Muscle of arm (tissue), 12 donors: Measurements from ENCODE around the gene BAIAP2L2. TPM values are rescaled to one million over a fixed set of nuclear protein-coding genes. Genes with fewer than 3 reads are reported as not detected.
"Not testable (repeated sequence)": the region's sequence is repeated elsewhere in the genome, so short reads cannot be mapped to it uniquely, and the experiment has no call there.

Experiments used
- DNase-seq: peaks from one replicate; pipeline ENCODE4 v3.0.0-alpha.2; 2013
- polyA plus RNA-seq, 12 donors: library from polyadenylated mRNA; unstranded; fragments of 120-200 nt; gene quantifications; one replicate each; pipeline ENCODE4 v1.2.1, GENCODE V29; 2013; ENCODE audit not compliant: insufficient read length in 12 of 12

Gene BAIAP2L2
- polyA plus RNA-seq, 12 donors, result 0.52 to 17.0 (median 1.1) TPM; not detected in 1

DNA sequence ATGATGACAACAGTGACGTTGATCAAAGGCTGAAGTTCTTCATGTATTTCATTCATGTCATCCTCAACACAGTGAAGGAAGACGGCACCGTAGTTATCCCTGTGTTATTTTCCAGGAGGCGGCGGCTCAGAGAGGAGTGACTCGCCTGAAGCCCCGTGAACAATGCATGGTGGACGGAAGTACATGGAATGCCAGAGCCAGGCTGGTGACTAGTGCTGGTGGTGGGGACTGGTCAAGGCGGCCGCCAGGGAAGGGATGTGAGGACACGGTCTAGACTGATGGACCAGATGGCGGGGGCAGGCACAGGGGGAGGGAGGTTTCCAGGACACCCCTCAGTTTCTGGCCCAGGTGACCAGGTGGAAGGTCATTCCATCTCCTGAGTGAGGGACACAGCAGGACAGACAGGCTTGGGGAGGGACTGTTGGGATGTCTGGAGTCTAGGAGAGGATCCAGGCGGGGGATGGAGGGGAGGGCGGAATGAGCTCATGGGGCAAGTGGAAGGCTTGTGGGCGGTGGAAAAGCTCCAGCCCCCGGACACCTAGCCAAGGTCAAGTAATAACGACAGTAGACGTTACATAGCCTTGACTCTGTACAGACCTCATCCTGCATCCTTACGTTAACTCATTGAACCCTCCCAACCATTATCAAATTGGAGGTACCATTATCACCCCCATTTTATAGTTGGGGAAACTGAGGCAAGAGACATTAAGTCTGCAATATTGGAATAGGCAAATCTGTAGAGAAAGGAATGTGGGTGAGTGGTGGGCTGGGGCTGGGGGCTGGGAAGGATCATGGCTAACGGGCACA lies 69.3 kb downstream of the BAIAP2L2 start:
- no peak for DNase-seq

DNA sequence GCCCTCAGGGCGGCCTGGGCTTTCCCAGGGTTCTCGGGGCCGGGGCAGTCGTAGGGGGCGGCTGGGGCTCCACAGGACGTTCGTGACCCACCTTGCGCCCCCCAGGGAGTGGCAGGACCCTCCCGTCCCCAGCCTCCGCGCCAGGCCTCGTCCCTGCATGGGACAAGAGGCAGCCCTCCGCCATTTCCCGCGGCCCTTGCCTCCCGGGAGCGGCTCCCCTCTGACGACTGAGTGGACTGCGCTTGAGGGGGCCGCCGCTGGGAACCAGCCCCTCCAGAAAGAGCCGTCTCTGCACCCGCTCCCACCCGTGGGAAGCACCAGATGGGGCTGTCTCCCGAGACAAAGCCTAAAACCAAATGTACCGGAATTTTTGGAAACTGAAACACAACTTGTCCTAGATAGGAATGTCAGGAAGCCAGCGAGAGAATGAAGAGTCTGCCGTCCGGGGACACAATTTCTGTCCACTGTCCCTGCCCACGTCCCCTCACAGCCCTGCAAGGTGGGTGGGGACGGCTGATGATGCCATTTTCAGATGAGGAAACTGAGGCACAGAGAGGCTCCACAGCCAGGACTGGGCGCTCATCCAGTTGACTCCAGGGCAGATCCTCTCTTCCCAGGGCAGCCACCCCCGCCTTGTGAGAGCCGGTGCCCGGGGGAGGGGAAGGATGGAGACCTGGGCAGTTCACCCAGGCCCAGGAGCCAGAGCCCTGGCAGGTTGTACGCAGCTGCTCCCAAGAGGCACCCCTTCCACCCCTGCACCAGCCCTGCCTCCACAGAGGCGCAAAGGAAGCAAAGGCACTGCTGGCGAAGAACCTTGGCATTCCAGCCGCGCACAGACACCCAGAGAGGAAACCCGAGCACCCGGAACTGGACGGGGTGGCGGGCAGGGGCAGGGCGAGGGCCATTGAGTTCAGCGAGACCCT lies 71.3 kb downstream of the BAIAP2L2 start:
- DNase-seq, result no peak

DNA sequence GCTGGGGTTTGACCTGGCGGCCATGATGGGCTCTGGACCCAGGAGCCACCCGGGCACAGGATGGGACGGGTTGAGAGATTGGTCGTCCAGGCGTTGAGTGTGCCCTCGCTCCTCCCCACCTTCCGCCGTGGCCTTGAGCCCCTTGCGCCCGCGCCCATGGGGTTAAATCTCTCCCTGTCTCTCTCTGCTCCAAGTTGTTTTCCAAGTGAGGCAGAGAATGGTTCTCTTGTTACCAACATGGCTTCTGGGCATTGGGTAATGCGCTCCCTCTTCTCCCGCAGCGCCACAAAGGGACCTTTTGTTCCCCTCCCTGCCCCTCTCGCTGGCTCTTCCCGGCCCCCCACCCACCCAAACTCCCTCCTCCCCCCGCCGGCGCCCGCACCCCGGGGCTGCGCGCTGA lies 72.1 kb downstream of the BAIAP2L2 start:
- no peak for DNase-seq

DNA sequence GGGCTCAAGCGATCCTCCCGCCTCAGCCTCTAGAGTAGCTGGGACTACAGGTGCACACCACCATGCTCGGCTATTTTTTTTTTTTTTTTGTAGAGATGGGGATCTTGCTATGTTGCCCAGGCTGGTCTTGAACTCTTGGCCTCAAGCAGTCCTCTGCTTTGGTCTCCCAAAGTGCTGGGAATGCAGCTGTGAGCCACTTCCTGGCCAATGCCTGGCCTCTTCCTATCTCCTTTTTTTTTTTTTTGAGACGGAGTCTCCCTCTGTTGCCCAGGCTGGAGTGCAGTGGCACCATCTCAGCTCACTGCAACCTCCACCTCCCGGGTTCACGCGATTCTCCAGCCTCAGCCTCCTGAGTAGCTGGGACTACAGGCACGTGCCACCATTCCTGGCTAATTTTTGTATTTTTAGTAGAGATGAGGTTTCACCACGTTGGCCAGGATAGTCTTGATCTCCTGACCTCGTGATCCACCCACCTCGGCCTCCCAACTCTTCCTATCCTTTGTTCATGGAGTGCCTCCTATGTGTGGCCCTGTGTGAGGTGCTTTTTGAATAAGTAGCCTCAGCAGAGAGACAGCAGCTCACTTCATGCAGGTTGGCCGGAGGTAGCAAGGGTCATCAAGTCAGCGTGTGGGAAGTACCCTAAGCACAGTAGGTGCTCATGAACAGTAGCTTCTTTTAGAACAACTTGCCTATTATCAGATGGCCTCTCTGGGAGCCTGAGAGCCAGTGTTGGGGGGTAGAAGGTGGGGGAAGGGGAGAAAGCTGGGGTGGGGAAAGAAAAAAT lies 72.9 kb downstream of the BAIAP2L2 start:
- not testable (repeated sequence) for DNase-seq

DNA sequence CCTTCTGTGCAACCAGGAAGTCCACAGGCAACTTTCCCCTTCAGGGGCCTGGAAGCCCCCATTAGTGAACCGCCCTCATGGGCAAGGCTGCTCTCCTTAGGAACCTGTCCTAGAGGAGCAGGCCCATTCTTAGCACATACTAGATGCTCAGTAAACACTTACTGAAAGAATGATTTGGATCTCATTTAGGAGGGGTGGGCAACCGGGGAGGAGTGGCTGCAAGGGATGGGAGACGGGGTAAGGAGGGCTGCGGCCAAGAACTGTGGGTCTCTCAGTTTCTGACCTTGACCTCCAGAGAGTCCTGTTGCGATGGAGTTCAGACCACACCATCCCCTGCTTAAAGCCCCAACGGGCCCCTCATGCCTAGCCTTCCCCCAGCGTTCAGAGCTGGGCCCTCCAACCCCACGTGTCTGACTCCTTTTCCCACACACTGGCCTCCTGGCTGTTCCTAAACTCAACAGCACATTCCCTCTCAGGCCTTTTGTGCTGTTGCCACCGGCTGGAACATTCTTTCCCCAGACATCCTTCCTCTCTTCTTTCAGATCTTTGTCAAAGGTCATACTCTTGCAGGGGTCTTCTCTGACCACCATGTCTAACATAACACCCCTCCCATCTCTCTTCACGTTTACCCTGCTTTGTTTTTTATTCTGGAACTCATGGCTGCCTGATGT lies 74.0 kb downstream of the BAIAP2L2 start:
- DNase-seq, result no peak

- DNase-seq, result no peak
Measured at GRCh38 chr22:38035530-38035885, 75.0 kb downstream of the BAIAP2L2 start.

Other genes starting within 250 kb of the BAIAP2L2 start
- 10 to 100 TPM in 11 of 12 donors, not detected in 1; 39.0 to 60.7 (median 43.8) TPM for gene MICALL1, start 204.4 kb downstream of the BAIAP2L2 start, polyA plus RNA-seq
- 10 to 100 TPM in 1 of 12 donors, 1 to 10 TPM in 9, not detected in 2; 6.0 to 10.7 (median 9.1) TPM for gene C22orf23, start 157.1 kb downstream of the BAIAP2L2 start, polyA plus RNA-seq
- 10 to 100 TPM in 11 of 12 donors, not detected in 1; 29.5 to 53.0 (median 41.3) TPM for gene POLR2F, start 157.0 kb downstream of the BAIAP2L2 start, polyA plus RNA-seq
- gene SOX10, start 126.1 kb downstream of the BAIAP2L2 start, polyA plus RNA-seq, result 10 to 100 TPM in 2 of 12 donors, 1 to 10 TPM in 9, not detected in 1; 3.4 to 24.9 (median 6.7) TPM
- 10 to 100 TPM in 3 of 12 donors, 1 to 10 TPM in 8, not detected in 1; 6.1 to 21.5 (median 9.2) TPM for gene PICK1, start 53.3 kb downstream of the BAIAP2L2 start, polyA plus RNA-seq
- gene SLC16A8, start 26.5 kb downstream of the BAIAP2L2 start, polyA plus RNA-seq, result 1 to 10 TPM in 10 of 12 donors, not detected in 2; 1.0 to 2.6 (median 1.8) TPM
- gene PLA2G6, start 71.1 kb upstream of the BAIAP2L2 start, polyA plus RNA-seq, result 10 to 100 TPM in 7 of 12 donors, 1 to 10 TPM in 4, not detected in 1; 7.1 to 33.6 (median 10.6) TPM
- gene MAFF, start 91.3 kb upstream of the BAIAP2L2 start, polyA plus RNA-seq, result 1 to 10 TPM in 10 of 12 donors, not detected in 2; 2.2 to 9.0 (median 3.2) TPM
- 10 to 100 TPM in 11 of 12 donors, not detected in 1; 54.5 to 87.4 (median 70.6) TPM for gene TMEM184B, start 162.3 kb upstream of the BAIAP2L2 start, polyA plus RNA-seq
- 100 to 1,000 TPM in 9 of 12 donors, 10 to 100 TPM in 3; 94.4 to 928 (median 116) TPM for gene CSNK1E, start 206.7 kb upstream of the BAIAP2L2 start, polyA plus RNA-seq